ENCODE data around the gene TCF12. TPM values are rescaled to one million over a fixed set of nuclear protein-coding genes. Genes with fewer than 3 reads are reported as not detected.

The TCF12 gene
- total RNA-seq, 1 donor from 2014 or later = 123 TPM

DNA sequence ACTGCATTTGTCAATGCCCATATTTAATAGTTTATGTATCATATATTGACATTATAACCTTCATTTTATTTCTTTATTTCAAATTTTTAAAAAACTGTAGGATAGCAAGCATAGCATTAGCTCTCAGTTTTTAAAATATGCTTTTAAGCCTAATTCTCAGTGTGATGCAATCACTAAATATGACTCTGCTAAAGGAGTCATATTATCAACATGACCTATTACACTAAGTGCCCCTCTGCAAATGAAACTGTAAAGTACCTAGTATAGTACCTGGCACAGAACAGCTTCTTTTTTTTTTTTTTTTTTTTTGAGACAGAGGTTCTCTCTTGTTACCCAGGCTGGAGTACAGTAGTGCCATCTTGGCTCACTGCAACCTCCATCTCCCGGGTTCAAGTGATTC, 278.4 kb downstream of the TCF12 start:
- Mint-ChIP-seq H3K4me3 (ENCODE audit: unreplicated experiment) (no peak overlapping the region), H3K4me1 (ENCODE audit: unreplicated experiment) (peaks cover 3% of the 10 kb centered on the region), H3K9me3 (ENCODE audit: unreplicated experiment) (no peaks in the 10 kb centered on the region), H3K36me3 (ENCODE audit: low read depth, unreplicated experiment) (no peaks in the 10 kb centered on the region), H3K27me3 (ENCODE audit: unreplicated experiment) (no peaks in the 10 kb centered on the region), H3K27ac (ENCODE audit: unreplicated experiment) (no peak overlapping the region)
- TF ChIP-seq, protein P1, sequence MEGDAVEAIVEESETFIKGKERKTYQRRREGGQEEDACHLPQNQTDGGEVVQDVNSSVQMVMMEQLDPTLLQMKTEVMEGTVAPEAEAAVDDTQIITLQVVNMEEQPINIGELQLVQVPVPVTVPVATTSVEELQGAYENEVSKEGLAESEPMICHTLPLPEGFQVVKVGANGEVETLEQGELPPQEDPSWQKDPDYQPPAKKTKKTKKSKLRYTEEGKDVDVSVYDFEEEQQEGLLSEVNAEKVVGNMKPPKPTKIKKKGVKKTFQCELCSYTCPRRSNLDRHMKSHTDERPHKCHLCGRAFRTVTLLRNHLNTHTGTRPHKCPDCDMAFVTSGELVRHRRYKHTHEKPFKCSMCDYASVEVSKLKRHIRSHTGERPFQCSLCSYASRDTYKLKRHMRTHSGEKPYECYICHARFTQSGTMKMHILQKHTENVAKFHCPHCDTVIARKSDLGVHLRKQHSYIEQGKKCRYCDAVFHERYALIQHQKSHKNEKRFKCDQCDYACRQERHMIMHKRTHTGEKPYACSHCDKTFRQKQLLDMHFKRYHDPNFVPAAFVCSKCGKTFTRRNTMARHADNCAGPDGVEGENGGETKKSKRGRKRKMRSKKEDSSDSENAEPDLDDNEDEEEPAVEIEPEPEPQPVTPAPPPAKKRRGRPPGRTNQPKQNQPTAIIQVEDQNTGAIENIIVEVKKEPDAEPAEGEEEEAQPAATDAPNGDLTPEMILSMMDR (IDR thresholded peaks at IDR 0.05; ENCODE audit: unreplicated experiment) = no peak
- no peak for DNase-seq (ENCODE audit: low spot score)

DNA sequence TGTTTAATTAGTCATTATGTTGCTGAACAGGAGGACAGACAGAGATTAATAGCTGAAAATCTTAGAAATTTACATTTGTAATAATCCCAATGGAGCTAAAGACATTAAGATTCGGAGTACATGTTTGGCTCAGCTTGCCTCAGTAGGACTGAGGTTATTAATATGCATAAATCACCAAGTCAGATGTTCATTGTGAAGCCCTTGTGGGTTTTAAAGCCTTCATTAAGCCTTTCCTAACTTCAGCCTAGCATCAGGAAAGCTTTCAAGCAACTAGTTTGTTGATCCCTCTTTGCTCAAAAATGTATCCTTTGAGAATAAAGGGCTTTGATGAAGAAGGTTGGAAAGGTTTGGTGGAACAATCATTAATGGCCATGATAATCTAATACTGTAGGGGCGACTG, 279.7 kb downstream of the TCF12 start:
- Mint-ChIP-seq H3K4me3 (ENCODE audit: unreplicated experiment) (no peak overlapping the region), H3K4me1 (ENCODE audit: unreplicated experiment) (peaks cover 3% of the 10 kb centered on the region), H3K36me3 (ENCODE audit: low read depth, unreplicated experiment) (no peaks in the 10 kb centered on the region), H3K27me3 (ENCODE audit: unreplicated experiment) (no peaks in the 10 kb centered on the region), H3K27ac (ENCODE audit: unreplicated experiment) (no peak overlapping the region), H3K9me3 (ENCODE audit: unreplicated experiment) (no peaks in the 10 kb centered on the region)
- TF ChIP-seq, protein P1 (IDR thresholded peaks at IDR 0.05; ENCODE audit: unreplicated experiment) = no peak
- DNase-seq (ENCODE audit: low spot score) = no peak

DNA sequence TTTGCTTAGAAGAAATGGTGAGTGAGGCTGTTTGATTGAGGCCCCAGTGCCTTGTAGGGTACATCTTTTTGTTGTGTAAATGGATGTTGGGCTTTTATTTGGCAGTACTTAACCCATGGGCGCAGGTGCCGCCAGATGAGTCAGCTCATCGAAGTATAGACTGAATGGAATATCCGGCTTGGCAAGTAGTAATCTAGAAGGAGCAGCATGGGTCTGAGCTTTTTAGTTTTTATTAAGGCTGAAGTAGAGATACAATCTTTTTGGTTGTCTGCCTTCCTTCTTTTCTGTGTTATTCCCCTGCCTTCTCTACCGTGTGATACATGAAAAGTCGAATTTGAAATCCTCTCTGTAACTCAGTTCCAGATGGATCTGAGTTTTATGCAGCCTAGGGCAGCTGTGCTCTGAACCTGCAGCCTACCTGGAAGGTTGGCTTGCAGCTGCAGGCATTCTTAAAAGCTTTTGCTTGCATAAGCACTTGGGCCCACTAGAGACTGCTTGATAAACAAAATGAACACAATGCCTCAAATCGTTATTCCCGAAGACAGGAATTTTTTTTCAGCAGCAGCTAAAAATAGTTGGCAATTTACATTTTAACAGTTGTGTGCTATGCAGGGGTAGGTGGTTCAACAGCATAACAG, 280.3 kb downstream of the TCF12 start:
- no peak overlapping the region for H3K4me3 Mint-ChIP-seq (ENCODE audit: unreplicated experiment)
- no peaks in the 10 kb centered on the region for H3K27me3 Mint-ChIP-seq (ENCODE audit: unreplicated experiment)
- H3K4me1 Mint-ChIP-seq (ENCODE audit: unreplicated experiment) = peaks cover 3% of the 10 kb centered on the region
- TF ChIP-seq, protein P1 (IDR thresholded peaks at IDR 0.05; ENCODE audit: unreplicated experiment) = no peak
- no peaks in the 10 kb centered on the region for H3K36me3 Mint-ChIP-seq (ENCODE audit: low read depth, unreplicated experiment)
- DNase-seq (ENCODE audit: low spot score) = no peak
- no peaks in the 10 kb centered on the region for H3K9me3 Mint-ChIP-seq (ENCODE audit: unreplicated experiment)
- H3K27ac Mint-ChIP-seq (ENCODE audit: unreplicated experiment) = no peak overlapping the region

DNA sequence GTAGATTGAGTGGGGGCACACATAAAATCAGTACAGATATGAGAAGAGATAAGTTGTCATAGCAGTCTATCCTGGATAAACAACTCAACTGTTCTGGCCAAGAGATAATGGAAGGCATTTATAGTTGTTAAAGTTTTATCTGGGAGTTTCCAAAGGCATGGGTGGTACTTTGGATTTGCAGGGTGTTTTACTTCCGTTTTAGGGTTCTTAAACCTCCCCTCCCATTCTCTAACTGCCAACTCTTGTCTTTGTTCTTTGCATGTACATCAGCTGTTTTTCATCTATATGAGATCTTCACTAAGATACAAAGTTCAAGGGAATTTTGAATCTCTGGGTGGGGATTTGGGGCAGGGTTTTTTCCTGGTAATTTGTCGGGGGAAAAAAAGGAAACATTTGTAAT, 283.1 kb downstream of the TCF12 start:
- no peak overlapping the region for H3K4me3 Mint-ChIP-seq (ENCODE audit: unreplicated experiment)
- H3K4me1 Mint-ChIP-seq (ENCODE audit: unreplicated experiment) = peaks cover 3% of the 10 kb centered on the region
- no peaks in the 10 kb centered on the region for H3K9me3 Mint-ChIP-seq (ENCODE audit: unreplicated experiment)
- H3K27ac Mint-ChIP-seq (ENCODE audit: unreplicated experiment) = no peak overlapping the region
- H3K27me3 Mint-ChIP-seq (ENCODE audit: unreplicated experiment) = no peaks in the 10 kb centered on the region
- H3K36me3 Mint-ChIP-seq (ENCODE audit: low read depth, unreplicated experiment) = no peaks in the 10 kb centered on the region
- no peak for DNase-seq (ENCODE audit: low spot score)
- TF ChIP-seq, protein P1 (IDR thresholded peaks at IDR 0.05; ENCODE audit: unreplicated experiment) = no peak

DNA sequence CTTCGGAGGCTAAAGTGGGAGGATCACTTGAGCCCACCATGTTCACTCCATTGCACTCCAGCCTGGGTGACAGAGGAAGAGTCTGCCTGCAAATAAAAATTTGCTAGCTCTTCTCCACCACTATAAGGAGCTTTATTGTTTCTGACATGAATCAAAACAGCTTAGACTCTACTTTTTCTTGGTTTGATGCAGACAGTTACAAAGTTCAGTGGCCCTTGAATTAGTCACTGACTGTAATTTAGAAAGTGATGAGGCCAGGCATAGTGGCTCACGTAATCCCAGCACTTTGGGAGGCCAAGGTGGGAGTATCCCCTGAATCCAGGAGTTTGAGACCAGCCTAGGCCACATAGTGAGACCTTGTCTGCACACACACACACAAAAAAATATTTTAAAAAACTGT, 285.5 kb downstream of the TCF12 start:
- Mint-ChIP-seq H3K27me3 (ENCODE audit: unreplicated experiment) (no peaks in the 10 kb centered on the region), H3K27ac (ENCODE audit: unreplicated experiment) (no peak overlapping the region), H3K4me1 (ENCODE audit: unreplicated experiment) (peaks cover under 1% of the 10 kb centered on the region), H3K9me3 (ENCODE audit: unreplicated experiment) (no peaks in the 10 kb centered on the region), H3K36me3 (ENCODE audit: low read depth, unreplicated experiment) (no peaks in the 10 kb centered on the region), H3K4me3 (ENCODE audit: unreplicated experiment) (no peak overlapping the region)
- DNase-seq (ENCODE audit: low spot score) = no peak
- TF ChIP-seq, protein P1 (IDR thresholded peaks at IDR 0.05; ENCODE audit: unreplicated experiment) = no peak
